H1 (cell line): Measurements from ENCODE around the gene GATB. TPM values are rescaled to one million over a fixed set of nuclear protein-coding genes. Genes with fewer than 3 reads are reported as not detected.

Source experiments
- CREB1 ChIP-seq: IDR thresholded peaks from 2 replicates; pipeline ENCODE4 v1.6.1; 2012; ENCODE audit warnings: inconsistent platforms
- RXRA ChIP-seq: IDR thresholded peaks from 2 replicates; pipeline ENCODE4 v1.6.1; 2011; ENCODE audit warnings: low read depth, mild to moderate bottlenecking, low read length, moderate library complexity; ENCODE audit not compliant: insufficient read depth
- polyA plus RNA-seq, 7 experiments: library from polyadenylated mRNA; depleted of rRNA in 3 of 7; stranded (reverse) in 5 of 7; unstranded in 2 of 7; fragments of >200 nt in 5 of 7; fragments of 200-250 nt in 2 of 7; gene quantifications; 1 replicate in 5 of 7; 2 replicates in 1 of 7; 4 replicates in 1 of 7; pipeline versions ENCODE4 v1.2.1 to v1.2.3, GENCODE V29; 2011 to 2013; ENCODE audit warnings: missing spikeins in 2 of 7, mixed read lengths in 2 of 7
- total RNA-seq: library from RNA; stranded (reverse); fragmentation: NEBNext Ultra II Directional; extraction: Animal tissue kit (Norgen Biotek cat#: 25700); gene quantifications from 2 replicates; pipeline ENCODE4 v1.2.1, GENCODE V29; 2021
- TF ChIP-seq, protein P1 (sequence below): fragments of 300-600 bp; sonication (generic); IDR thresholded peaks from 2 replicates; pipeline ENCODE4 v1.7.1; 2012; ENCODE audit warnings: low read length, moderate library complexity, mild to moderate bottlenecking, inconsistent platforms; ENCODE audit not compliant: insufficient replicate concordance

Gene GATB
- total and polyA plus RNA-seq, 2 of the 8 experiments (the other 6 are each of a cell fraction or from before 2014, with no cell fraction given): 15.3 to 18.0 TPM

DNA sequence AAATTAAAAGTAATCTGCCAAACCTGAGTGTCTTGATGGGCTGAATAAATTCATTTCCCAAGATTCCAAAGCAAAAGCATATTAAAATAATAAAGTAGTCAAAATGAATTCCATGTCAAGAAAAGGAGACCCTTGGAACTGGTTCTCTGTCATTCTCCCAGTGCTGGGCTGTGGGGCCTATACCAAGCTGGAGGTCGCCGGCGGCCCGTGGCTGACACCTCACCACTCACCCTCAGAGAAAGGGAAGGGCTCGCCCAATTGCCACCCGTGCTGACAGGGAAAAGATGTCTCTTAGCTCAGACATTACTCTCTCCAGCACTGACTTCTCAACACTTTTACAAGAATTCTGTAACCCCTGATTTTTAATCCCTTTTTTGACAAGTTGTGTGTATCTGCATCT lies 51.7 kb downstream of the GATB start (continued):
- TF ChIP-seq, protein P1, sequence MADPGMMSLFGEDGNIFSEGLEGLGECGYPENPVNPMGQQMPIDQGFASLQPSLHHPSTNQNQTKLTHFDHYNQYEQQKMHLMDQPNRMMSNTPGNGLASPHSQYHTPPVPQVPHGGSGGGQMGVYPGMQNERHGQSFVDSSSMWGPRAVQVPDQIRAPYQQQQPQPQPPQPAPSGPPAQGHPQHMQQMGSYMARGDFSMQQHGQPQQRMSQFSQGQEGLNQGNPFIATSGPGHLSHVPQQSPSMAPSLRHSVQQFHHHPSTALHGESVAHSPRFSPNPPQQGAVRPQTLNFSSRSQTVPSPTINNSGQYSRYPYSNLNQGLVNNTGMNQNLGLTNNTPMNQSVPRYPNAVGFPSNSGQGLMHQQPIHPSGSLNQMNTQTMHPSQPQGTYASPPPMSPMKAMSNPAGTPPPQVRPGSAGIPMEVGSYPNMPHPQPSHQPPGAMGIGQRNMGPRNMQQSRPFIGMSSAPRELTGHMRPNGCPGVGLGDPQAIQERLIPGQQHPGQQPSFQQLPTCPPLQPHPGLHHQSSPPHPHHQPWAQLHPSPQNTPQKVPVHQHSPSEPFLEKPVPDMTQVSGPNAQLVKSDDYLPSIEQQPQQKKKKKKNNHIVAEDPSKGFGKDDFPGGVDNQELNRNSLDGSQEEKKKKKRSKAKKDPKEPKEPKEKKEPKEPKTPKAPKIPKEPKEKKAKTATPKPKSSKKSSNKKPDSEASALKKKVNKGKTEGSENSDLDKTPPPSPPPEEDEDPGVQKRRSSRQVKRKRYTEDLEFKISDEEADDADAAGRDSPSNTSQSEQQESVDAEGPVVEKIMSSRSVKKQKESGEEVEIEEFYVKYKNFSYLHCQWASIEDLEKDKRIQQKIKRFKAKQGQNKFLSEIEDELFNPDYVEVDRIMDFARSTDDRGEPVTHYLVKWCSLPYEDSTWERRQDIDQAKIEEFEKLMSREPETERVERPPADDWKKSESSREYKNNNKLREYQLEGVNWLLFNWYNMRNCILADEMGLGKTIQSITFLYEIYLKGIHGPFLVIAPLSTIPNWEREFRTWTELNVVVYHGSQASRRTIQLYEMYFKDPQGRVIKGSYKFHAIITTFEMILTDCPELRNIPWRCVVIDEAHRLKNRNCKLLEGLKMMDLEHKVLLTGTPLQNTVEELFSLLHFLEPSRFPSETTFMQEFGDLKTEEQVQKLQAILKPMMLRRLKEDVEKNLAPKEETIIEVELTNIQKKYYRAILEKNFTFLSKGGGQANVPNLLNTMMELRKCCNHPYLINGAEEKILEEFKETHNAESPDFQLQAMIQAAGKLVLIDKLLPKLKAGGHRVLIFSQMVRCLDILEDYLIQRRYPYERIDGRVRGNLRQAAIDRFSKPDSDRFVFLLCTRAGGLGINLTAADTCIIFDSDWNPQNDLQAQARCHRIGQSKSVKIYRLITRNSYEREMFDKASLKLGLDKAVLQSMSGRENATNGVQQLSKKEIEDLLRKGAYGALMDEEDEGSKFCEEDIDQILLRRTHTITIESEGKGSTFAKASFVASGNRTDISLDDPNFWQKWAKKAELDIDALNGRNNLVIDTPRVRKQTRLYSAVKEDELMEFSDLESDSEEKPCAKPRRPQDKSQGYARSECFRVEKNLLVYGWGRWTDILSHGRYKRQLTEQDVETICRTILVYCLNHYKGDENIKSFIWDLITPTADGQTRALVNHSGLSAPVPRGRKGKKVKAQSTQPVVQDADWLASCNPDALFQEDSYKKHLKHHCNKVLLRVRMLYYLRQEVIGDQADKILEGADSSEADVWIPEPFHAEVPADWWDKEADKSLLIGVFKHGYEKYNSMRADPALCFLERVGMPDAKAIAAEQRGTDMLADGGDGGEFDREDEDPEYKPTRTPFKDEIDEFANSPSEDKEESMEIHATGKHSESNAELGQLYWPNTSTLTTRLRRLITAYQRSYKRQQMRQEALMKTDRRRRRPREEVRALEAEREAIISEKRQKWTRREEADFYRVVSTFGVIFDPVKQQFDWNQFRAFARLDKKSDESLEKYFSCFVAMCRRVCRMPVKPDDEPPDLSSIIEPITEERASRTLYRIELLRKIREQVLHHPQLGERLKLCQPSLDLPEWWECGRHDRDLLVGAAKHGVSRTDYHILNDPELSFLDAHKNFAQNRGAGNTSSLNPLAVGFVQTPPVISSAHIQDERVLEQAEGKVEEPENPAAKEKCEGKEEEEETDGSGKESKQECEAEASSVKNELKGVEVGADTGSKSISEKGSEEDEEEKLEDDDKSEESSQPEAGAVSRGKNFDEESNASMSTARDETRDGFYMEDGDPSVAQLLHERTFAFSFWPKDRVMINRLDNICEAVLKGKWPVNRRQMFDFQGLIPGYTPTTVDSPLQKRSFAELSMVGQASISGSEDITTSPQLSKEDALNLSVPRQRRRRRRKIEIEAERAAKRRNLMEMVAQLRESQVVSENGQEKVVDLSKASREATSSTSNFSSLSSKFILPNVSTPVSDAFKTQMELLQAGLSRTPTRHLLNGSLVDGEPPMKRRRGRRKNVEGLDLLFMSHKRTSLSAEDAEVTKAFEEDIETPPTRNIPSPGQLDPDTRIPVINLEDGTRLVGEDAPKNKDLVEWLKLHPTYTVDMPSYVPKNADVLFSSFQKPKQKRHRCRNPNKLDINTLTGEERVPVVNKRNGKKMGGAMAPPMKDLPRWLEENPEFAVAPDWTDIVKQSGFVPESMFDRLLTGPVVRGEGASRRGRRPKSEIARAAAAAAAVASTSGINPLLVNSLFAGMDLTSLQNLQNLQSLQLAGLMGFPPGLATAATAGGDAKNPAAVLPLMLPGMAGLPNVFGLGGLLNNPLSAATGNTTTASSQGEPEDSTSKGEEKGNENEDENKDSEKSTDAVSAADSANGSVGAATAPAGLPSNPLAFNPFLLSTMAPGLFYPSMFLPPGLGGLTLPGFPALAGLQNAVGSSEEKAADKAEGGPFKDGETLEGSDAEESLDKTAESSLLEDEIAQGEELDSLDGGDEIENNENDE: no peak
- TF ChIP-seq RXRA: no peak
- no peak for TF ChIP-seq CREB1
